ENCODE measurements around the gene OR2V2. TPM values are rescaled to one million over a fixed set of nuclear protein-coding genes. Genes with fewer than 3 reads are reported as not detected.

OR2V2 gene
- total RNA-seq, 4 donors from 2014 or later, result 0.08 TPM; not detected in 3

- no peak for ATAC-seq
- Histone ChIP-seq H3K4me3 (no peak overlapping the region), H3K27ac (no peak overlapping the region), H3K9me3 (no peaks in the 10 kb centered on the region), H3K27me3 (peaks cover 78% of the 10 kb centered on the region), H3K4me1 (no peaks in the 10 kb centered on the region), H3K36me3 (no peaks in the 10 kb centered on the region)
- TF ChIP-seq POLR2AphosphoS5 (IDR thresholded peaks at IDR 0.05) (no peak), EP300 (IDR thresholded peaks at IDR 0.05) (no peak), POLR2A (IDR thresholded peaks at IDR 0.05) (no peak)
- TF ChIP-seq, protein P1, sequence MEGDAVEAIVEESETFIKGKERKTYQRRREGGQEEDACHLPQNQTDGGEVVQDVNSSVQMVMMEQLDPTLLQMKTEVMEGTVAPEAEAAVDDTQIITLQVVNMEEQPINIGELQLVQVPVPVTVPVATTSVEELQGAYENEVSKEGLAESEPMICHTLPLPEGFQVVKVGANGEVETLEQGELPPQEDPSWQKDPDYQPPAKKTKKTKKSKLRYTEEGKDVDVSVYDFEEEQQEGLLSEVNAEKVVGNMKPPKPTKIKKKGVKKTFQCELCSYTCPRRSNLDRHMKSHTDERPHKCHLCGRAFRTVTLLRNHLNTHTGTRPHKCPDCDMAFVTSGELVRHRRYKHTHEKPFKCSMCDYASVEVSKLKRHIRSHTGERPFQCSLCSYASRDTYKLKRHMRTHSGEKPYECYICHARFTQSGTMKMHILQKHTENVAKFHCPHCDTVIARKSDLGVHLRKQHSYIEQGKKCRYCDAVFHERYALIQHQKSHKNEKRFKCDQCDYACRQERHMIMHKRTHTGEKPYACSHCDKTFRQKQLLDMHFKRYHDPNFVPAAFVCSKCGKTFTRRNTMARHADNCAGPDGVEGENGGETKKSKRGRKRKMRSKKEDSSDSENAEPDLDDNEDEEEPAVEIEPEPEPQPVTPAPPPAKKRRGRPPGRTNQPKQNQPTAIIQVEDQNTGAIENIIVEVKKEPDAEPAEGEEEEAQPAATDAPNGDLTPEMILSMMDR (IDR thresholded peaks at IDR 0.05), result no peak
- WGBS, 2 donors (ENCODE audit: low coverage in 1 of 2), result 18 to 20% methylated on average over 1 to 5 of the region's 9 CpGs
These were observed 3.8 kb downstream of the OR2V2 start for GRCh38 chr5:181151146-181151545.

GRCh38 chr5:181152406-181152805 is 5.0 kb downstream of the OR2V2 start:
- TF ChIP-seq, protein P1 (IDR thresholded peaks at IDR 0.05), result no peak
- TF ChIP-seq POLR2AphosphoS5 (IDR thresholded peaks at IDR 0.05) (no peak), POLR2A (IDR thresholded peaks at IDR 0.05) (no peak), EP300 (IDR thresholded peaks at IDR 0.05) (no peak)
- H3K36me3 ChIP-seq, result no peaks in the 10 kb centered on the region
- 59% methylated on average over 6 of the region's 9 CpGs; no CpG with 5 or more reads in 1 of the 2 donors for WGBS, 2 donors (ENCODE audit: low coverage in 1 of 2)
- no peak overlapping the region for H3K4me3 ChIP-seq
- peaks cover 67% of the 10 kb centered on the region for H3K27me3 ChIP-seq
- H3K4me1 ChIP-seq, result no peaks in the 10 kb centered on the region
- no peak for ATAC-seq
- no peaks in the 10 kb centered on the region for H3K9me3 ChIP-seq
- H3K27ac ChIP-seq, result no peak overlapping the region

DNA sequence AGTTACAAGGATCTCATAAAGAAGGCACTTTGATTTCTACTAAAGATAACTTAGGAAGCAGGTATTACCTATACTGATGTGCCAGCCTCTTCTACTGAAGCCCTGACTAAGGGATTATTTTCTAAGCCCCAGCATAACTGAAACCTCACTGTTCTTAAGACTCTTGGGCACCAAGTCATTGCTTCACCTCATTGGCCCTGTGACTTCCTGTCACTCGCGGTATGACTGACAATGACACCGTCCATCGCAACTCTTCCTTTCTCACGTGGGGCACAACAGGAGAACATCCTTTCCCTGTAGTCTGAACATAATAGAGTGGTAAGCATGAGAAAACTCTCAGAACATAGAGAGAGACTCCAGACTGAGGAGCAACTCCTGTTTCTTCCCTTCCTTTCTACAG is 6.4 kb downstream of the OR2V2 start:
- peaks cover 59% of the 10 kb centered on the region for H3K27me3 ChIP-seq
- no peak for ATAC-seq
- 82% methylated on average over 5 of the region's 5 CpGs; no CpG with 5 or more reads in 1 of the 2 donors for WGBS, 2 donors (ENCODE audit: low coverage in 1 of 2)

GRCh38 chr5:181156758-181157157 is 9.4 kb downstream of the OR2V2 start:
- Histone ChIP-seq H3K36me3 (no peaks in the 10 kb centered on the region), H3K4me1 (peaks cover 0 to 21% (median 3%) of the 10 kb centered on the region in 3 donors), H3K9me3 (no peaks in the 10 kb centered on the region), H3K27me3 (peaks cover 29% of the 10 kb centered on the region), H3K4me3 (no peak overlapping the region), H3K27ac (no peak overlapping the region)
- WGBS, 2 donors (ENCODE audit: low coverage in 1 of 2), result 32 to 42% methylated on average over 3 of the region's 3 CpGs
- no peak for TF ChIP-seq POLR2A (IDR thresholded peaks at IDR 0.05)
- TF ChIP-seq EP300 (IDR thresholded peaks at IDR 0.05), result no peak
- TF ChIP-seq, protein P1 (IDR thresholded peaks at IDR 0.05), result no peak
- no peak for TF ChIP-seq POLR2AphosphoS5 (IDR thresholded peaks at IDR 0.05)
- ATAC-seq, result no peak

More for the DNA sequence above, 6.4 kb downstream of the OR2V2 start:
- Histone ChIP-seq H3K36me3 (no peaks in the 10 kb centered on the region), H3K9me3 (no peaks in the 10 kb centered on the region), H3K4me3 (no peak overlapping the region), H3K27ac (no peak overlapping the region), H3K4me1 (no peaks in the 10 kb centered on the region)
- TF ChIP-seq POLR2A (IDR thresholded peaks at IDR 0.05) (no peak), EP300 (IDR thresholded peaks at IDR 0.05) (no peak)
- TF ChIP-seq, protein P1 (IDR thresholded peaks at IDR 0.05), result no peak

GRCh38 chr5:181158869-181159268 is 11.5 kb downstream of the OR2V2 start:
- Histone ChIP-seq H3K27ac (no peak overlapping the region), H3K4me3 (no peak overlapping the region), H3K4me1 (peaks cover 0 to 21% (median 3%) of the 10 kb centered on the region in 3 donors), H3K9me3 (no peaks in the 10 kb centered on the region), H3K27me3 (peaks cover 33% of the 10 kb centered on the region), H3K36me3 (no peaks in the 10 kb centered on the region)
- no peak for ATAC-seq
- TF ChIP-seq, protein P1 (IDR thresholded peaks at IDR 0.05), result no peak
- WGBS, 2 donors (ENCODE audit: low coverage in 1 of 2), result 83 to 100% methylated on average over 1 to 3 of the region's 3 CpGs

Measured in gastroesophageal sphincter (tissue), 4 donors.